ENCODE results near the gene HNRNPK. TPM values are rescaled to one million over a fixed set of nuclear protein-coding genes. Genes with fewer than 3 reads are reported as not detected.

HNRNPK gene
- total RNA-seq, 1 donor: 514 TPM

GRCh38 chr9:84003246-84003645, 23.2 kb upstream of the HNRNPK start:
- no peak for TF ChIP-seq CTCF (IDR thresholded peaks at IDR 0.05; ENCODE audit: extremely low read depth, low read depth, low read length)
- Histone ChIP-seq H3K4me3 (ENCODE audit: insufficient read depth, low read length) (no peak overlapping the region), H3K27ac (ENCODE audit: low read depth, low read length) (no peak overlapping the region), H3K9me3 (ENCODE audit: low read depth, low read length) (no peaks in the 10 kb centered on the region), H3K27me3 (ENCODE audit: insufficient read depth, low read length) (no peaks in the 10 kb centered on the region), H3K4me2 (ENCODE audit: insufficient read depth, low read length) (no peak overlapping the region), H3K79me2 (ENCODE audit: insufficient read depth, low read length) (no peaks in the 10 kb centered on the region), H4K20me1 (ENCODE audit: insufficient read depth, low read length) (no peaks in the 10 kb centered on the region), H3K36me3 (ENCODE audit: insufficient read depth, low read length) (no peaks in the 10 kb centered on the region), H3K4me1 (ENCODE audit: insufficient read depth, low read length) (no peaks in the 10 kb centered on the region), H2AFZ (ENCODE audit: low read length) (no peak overlapping the region)
- DNase-seq (ENCODE audit: insufficient read length, low spot score, missing footprints): no peak

GRCh38 chr9:84002344-84002743, 22.3 kb upstream of the HNRNPK start:
- TF ChIP-seq CTCF (IDR thresholded peaks at IDR 0.05; ENCODE audit: extremely low read depth, low read depth, low read length): no peak
- Histone ChIP-seq H3K27me3 (ENCODE audit: insufficient read depth, low read length) (no peaks in the 10 kb centered on the region), H2AFZ (ENCODE audit: low read length) (peak overlapping the region; percentile 75), H3K36me3 (ENCODE audit: insufficient read depth, low read length) (no peaks in the 10 kb centered on the region), H3K4me1 (ENCODE audit: insufficient read depth, low read length) (no peaks in the 10 kb centered on the region), H3K9me3 (ENCODE audit: low read depth, low read length) (no peaks in the 10 kb centered on the region), H3K79me2 (ENCODE audit: insufficient read depth, low read length) (no peaks in the 10 kb centered on the region), H3K4me3 (ENCODE audit: insufficient read depth, low read length) (no peak overlapping the region), H4K20me1 (ENCODE audit: insufficient read depth, low read length) (no peaks in the 10 kb centered on the region), H3K4me2 (ENCODE audit: insufficient read depth, low read length) (peak overlapping the region; percentile 63), H3K27ac (ENCODE audit: low read depth, low read length) (no peak overlapping the region)
- DNase-seq (ENCODE audit: insufficient read length, low spot score, missing footprints): no peak

GRCh38 chr9:84001621-84002020, 21.6 kb upstream of the HNRNPK start:
- Histone ChIP-seq H4K20me1 (ENCODE audit: insufficient read depth, low read length) (no peaks in the 10 kb centered on the region), H3K4me1 (ENCODE audit: insufficient read depth, low read length) (no peaks in the 10 kb centered on the region), H3K4me3 (ENCODE audit: insufficient read depth, low read length) (no peak overlapping the region), H3K79me2 (ENCODE audit: insufficient read depth, low read length) (no peaks in the 10 kb centered on the region), H3K27ac (ENCODE audit: low read depth, low read length) (no peak overlapping the region), H2AFZ (ENCODE audit: low read length) (no peak overlapping the region), H3K27me3 (ENCODE audit: insufficient read depth, low read length) (no peaks in the 10 kb centered on the region), H3K9me3 (ENCODE audit: low read depth, low read length) (no peaks in the 10 kb centered on the region), H3K4me2 (ENCODE audit: insufficient read depth, low read length) (no peak overlapping the region), H3K36me3 (ENCODE audit: insufficient read depth, low read length) (no peaks in the 10 kb centered on the region)
- no peak for DNase-seq (ENCODE audit: insufficient read length, low spot score, missing footprints)
- TF ChIP-seq CTCF (IDR thresholded peaks at IDR 0.05; ENCODE audit: extremely low read depth, low read depth, low read length): no peak

- TF ChIP-seq CTCF (IDR thresholded peaks at IDR 0.05; ENCODE audit: extremely low read depth, low read depth, low read length): no peak
- Histone ChIP-seq H2AFZ (ENCODE audit: low read length) (no peak overlapping the region), H3K27me3 (ENCODE audit: insufficient read depth, low read length) (no peaks in the 10 kb centered on the region), H3K4me3 (ENCODE audit: insufficient read depth, low read length) (no peak overlapping the region), H3K9me3 (ENCODE audit: low read depth, low read length) (no peaks in the 10 kb centered on the region), H3K4me1 (ENCODE audit: insufficient read depth, low read length) (no peaks in the 10 kb centered on the region), H4K20me1 (ENCODE audit: insufficient read depth, low read length) (no peaks in the 10 kb centered on the region), H3K27ac (ENCODE audit: low read depth, low read length) (no peak overlapping the region), H3K36me3 (ENCODE audit: insufficient read depth, low read length) (no peaks in the 10 kb centered on the region), H3K79me2 (ENCODE audit: insufficient read depth, low read length) (peaks cover 5% of the 10 kb centered on the region), H3K4me2 (ENCODE audit: insufficient read depth, low read length) (no peak overlapping the region)
- no peak for DNase-seq (ENCODE audit: insufficient read length, low spot score, missing footprints)
Observed at GRCh38 chr9:84000186-84000585, 20.2 kb upstream of the HNRNPK start.

Data from osteoblast (primary cell).